GM12878 (cell line): ENCODE measurements around the gene SOCS4. TPM values are rescaled to one million over a fixed set of nuclear protein-coding genes. Genes with fewer than 3 reads are reported as not detected.

ENCODE experiments used
- ATF7 ChIP-seq: fragments of 450-650 bp; IDR thresholded peaks from 2 replicates; pipeline ENCODE4 v1.6.1; 2016; ENCODE audit warnings: low read depth, mild to moderate bottlenecking
- CBX5 ChIP-seq: sonication (generic); IDR thresholded peaks from 2 replicates; pipeline ENCODE4 v1.6.1; 2016; ENCODE audit warnings: low read depth, moderate library complexity, mild to moderate bottlenecking, inconsistent platforms
- CEBPB ChIP-seq, 2 experiments: fragments of 150-350 bp in 1 of 2; IDR thresholded peaks; 2 replicates each; pipeline ENCODE4 v1.6.1; 2012 to 2014; ENCODE audit warnings: low read depth in 2 of 2, low read length in 2 of 2, borderline replicate concordance in 1 of 2, inconsistent platforms in 1 of 2
- DPF2 ChIP-seq: fragments of 450-650 bp; IDR thresholded peaks from 2 replicates; pipeline ENCODE4 v1.6.1; 2017; ENCODE audit warnings: mild to moderate bottlenecking
- EZH2 ChIP-seq: IDR thresholded peaks from 2 replicates; pipeline ENCODE4 v1.6.1; 2012; ENCODE audit warnings: low read depth, mild to moderate bottlenecking, control low read depth, inconsistent platforms, low read length, borderline replicate concordance; ENCODE audit not compliant: control insufficient read depth
- HDGF ChIP-seq: fragments of 450-650 bp; IDR thresholded peaks from 2 replicates; pipeline ENCODE4 v1.6.1; 2016; ENCODE audit warnings: antibody characterized with exemption
- IRF3 ChIP-seq: fragments of 450-650 bp; IDR thresholded peaks from 2 replicates; pipeline ENCODE4 v1.6.1; 2014; ENCODE audit warnings: mild to moderate bottlenecking
- JUNB ChIP-seq: IDR thresholded peaks from 2 replicates; pipeline ENCODE4 v1.6.1; 2016; ENCODE audit warnings: antibody characterized with exemption, mild to moderate bottlenecking
- LARP7 ChIP-seq: fragments of 450-650 bp; IDR thresholded peaks from 2 replicates; pipeline ENCODE4 v1.6.1; 2017; ENCODE audit warnings: mild to moderate bottlenecking
- MEF2B ChIP-seq: fragments of 450-650 bp; IDR thresholded peaks from 2 replicates; pipeline ENCODE4 v1.6.1; 2018; ENCODE audit warnings: mild to moderate bottlenecking, moderate library complexity; ENCODE audit not compliant: partially characterized antibody, poor library complexity, severe bottlenecking
- NFYB ChIP-seq: IDR thresholded peaks from 2 replicates; pipeline ENCODE4 v1.6.1; 2011; ENCODE audit warnings: low read depth, mild to moderate bottlenecking, low read length, improper control_type of control experiment, moderate library complexity; ENCODE audit not compliant: insufficient read depth
- PML ChIP-seq: IDR thresholded peaks from 2 replicates; pipeline ENCODE4 v1.6.1; 2012; ENCODE audit warnings: low read length, inconsistent platforms
- POLR2AphosphoS2 ChIP-seq: IDR thresholded peaks from 2 replicates; pipeline ENCODE4 v1.6.1; 2011; ENCODE audit warnings: low read depth, mild to moderate bottlenecking, low read length, improper control_type of control experiment, moderate library complexity
- RB1 ChIP-seq: fragments of 450-650 bp; formaldehyde crosslinking; IDR thresholded peaks from 2 replicates; pipeline ENCODE4 v1.6.1; 2017; ENCODE audit warnings: mild to moderate bottlenecking, borderline replicate concordance
- SIX5 ChIP-seq: IDR thresholded peaks from 2 replicates; pipeline ENCODE4 v1.6.1; 2011; ENCODE audit warnings: mild to moderate bottlenecking, low read depth, low read length, moderate library complexity; ENCODE audit not compliant: severe bottlenecking
- SUZ12 ChIP-seq: fragments of 200-600 bp; sonication (generic); IDR thresholded peaks from one replicate; pipeline ENCODE4 v1.6.1; 2018; ENCODE audit warnings: antibody characterized with exemption, mild to moderate bottlenecking; ENCODE audit not compliant: unreplicated experiment
- TCF3 ChIP-seq: IDR thresholded peaks from 2 replicates; pipeline ENCODE4 v1.6.1; 2012; ENCODE audit warnings: low read depth, mild to moderate bottlenecking, low read length, borderline replicate concordance; ENCODE audit not compliant: insufficient read depth
- ZNF274 ChIP-seq: IDR thresholded peaks from one replicate; pipeline ENCODE4 v1.8.0; 2011; ENCODE audit not compliant: insufficient read length, insufficient read depth
- ZNF592 ChIP-seq: fragments of 450-650 bp; IDR thresholded peaks from 2 replicates; pipeline ENCODE4 v1.6.1; 2017; ENCODE audit warnings: mild to moderate bottlenecking, moderate library complexity
- polyA plus RNA-seq, 11 experiments: library from polyadenylated mRNA; depleted of rRNA in 4 of 11; unstranded in 6 of 11; stranded (reverse) in 5 of 11; fragments of >200 nt; fragmentation: Nextera tagmentation in 4 of 11; fragmentation: Illumina TruSeq in 1 of 11; extraction: Ambion mirVana in 4 of 11; extraction: Trizol in 1 of 11; gene quantifications; 1 replicate in 1 of 11; 2 replicates in 10 of 11; pipeline versions ENCODE4 v1.2.1 to v1.2.3, GENCODE V29; 2011 to 2016; ENCODE audit warnings: inconsistent platforms in 2 of 11, missing spikeins in 2 of 11, low read depth in 1 of 11
- total RNA-seq, 4 experiments: library from RNA; depleted of rRNA in 3 of 4; stranded (reverse); fragments of >200 nt in 3 of 4; fragmentation: Illumina TruSeq in 1 of 4; extraction: Trizol in 1 of 4; gene quantifications; 2 replicates each; pipeline versions ENCODE4 v1.2.1 to v1.2.3, GENCODE V29; 2013 to 2021
- TF ChIP-seq, protein P1 (sequence below): fragments of 150-350 bp; IDR thresholded peaks from 2 replicates; pipeline ENCODE4 v1.6.1; 2014; ENCODE audit warnings: mild to moderate bottlenecking, low read depth, low read length
- TF ChIP-seq, protein P2 (sequence below): IDR thresholded peaks from 2 replicates; pipeline ENCODE4 v1.6.1; 2011; ENCODE audit warnings: low read depth, mild to moderate bottlenecking, low read length, moderate library complexity, borderline replicate concordance; ENCODE audit errors: extremely low read depth
- TF ChIP-seq, protein P3 (sequence below): fragments of 450-650 bp; IDR thresholded peaks from 2 replicates; pipeline ENCODE4 v1.6.1; 2018; ENCODE audit warnings: borderline replicate concordance, mild to moderate bottlenecking; ENCODE audit not compliant: partially characterized antibody

SOCS4 gene
- total and polyA plus RNA-seq, 10 of the 15 experiments (the other 5 are each of a cell fraction or from before 2014, with no cell fraction given), result 5.7 to 31.5 (median 20.8) TPM

DNA sequence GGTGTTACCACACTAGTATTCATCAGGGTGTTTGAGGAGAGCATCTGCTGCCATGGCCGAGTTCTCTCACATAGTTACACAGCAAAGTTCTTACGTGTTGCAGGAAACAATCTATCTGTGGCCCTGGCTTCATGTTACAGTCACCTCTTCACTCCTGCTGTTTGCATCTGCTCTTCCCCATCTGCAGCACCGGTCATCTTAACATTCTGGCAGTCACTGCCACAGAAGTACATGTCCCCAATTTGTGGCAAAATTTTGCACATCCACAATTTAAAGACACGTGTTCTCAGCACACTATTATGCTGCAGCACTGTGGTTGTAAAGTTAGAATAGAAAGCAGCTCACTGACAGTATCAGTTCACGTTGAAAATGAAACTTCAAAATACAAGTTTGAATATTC, 47.6 kb downstream of the SOCS4 start (continued):
- 0 out of 2 replicates have a peak, but pooled peaks have one; percentile 20 for TF ChIP-seq HDGF
- no peak for TF ChIP-seq JUNB
- TF ChIP-seq CBX5, result 0 out of 2 replicates have a peak, but pooled peaks have one; percentile 24
- TF ChIP-seq, protein P1, sequence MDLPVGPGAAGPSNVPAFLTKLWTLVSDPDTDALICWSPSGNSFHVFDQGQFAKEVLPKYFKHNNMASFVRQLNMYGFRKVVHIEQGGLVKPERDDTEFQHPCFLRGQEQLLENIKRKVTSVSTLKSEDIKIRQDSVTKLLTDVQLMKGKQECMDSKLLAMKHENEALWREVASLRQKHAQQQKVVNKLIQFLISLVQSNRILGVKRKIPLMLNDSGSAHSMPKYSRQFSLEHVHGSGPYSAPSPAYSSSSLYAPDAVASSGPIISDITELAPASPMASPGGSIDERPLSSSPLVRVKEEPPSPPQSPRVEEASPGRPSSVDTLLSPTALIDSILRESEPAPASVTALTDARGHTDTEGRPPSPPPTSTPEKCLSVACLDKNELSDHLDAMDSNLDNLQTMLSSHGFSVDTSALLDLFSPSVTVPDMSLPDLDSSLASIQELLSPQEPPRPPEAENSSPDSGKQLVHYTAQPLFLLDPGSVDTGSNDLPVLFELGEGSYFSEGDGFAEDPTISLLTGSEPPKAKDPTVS, result no peak
- no peak for TF ChIP-seq EZH2
- TF ChIP-seq IRF3, result no peak
- TF ChIP-seq SUZ12, result no peak
- TF ChIP-seq MEF2B, result peak; percentile 47
- TF ChIP-seq ZNF592, result 0 out of 2 replicates have a peak, but pooled peaks have one; percentile 45
- peak; percentile 55 for TF ChIP-seq ATF7
- no peak for TF ChIP-seq ZNF274
- peak; percentile 75 for TF ChIP-seq DPF2
- TF ChIP-seq, protein P2, sequence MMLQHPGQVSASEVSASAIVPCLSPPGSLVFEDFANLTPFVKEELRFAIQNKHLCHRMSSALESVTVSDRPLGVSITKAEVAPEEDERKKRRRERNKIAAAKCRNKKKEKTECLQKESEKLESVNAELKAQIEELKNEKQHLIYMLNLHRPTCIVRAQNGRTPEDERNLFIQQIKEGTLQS, result no peak
- no peak for TF ChIP-seq NFYB
- no peak for TF ChIP-seq TCF3
- TF ChIP-seq, protein P3, sequence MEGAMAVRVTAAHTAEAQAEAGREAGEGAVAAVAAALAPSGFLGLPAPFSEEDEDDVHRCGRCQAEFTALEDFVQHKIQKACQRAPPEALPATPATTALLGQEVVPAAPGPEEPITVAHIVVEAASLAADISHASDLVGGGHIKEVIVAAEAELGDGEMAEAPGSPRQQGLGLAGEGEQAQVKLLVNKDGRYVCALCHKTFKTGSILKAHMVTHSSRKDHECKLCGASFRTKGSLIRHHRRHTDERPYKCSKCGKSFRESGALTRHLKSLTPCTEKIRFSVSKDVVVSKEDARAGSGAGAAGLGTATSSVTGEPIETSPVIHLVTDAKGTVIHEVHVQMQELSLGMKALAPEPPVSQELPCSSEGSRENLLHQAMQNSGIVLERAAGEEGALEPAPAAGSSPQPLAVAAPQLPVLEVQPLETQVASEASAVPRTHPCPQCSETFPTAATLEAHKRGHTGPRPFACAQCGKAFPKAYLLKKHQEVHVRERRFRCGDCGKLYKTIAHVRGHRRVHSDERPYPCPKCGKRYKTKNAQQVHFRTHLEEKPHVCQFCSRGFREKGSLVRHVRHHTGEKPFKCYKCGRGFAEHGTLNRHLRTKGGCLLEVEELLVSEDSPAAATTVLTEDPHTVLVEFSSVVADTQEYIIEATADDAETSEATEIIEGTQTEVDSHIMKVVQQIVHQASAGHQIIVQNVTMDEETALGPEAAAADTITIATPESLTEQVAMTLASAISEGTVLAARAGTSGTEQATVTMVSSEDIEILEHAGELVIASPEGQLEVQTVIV, result no peak
- TF ChIP-seq LARP7, result no peak
- 0 out of 2 replicates have a peak, but pooled peaks have one; percentile 30 for TF ChIP-seq PML
- no peak for TF ChIP-seq SIX5
- TF ChIP-seq RB1, result no peak
- TF ChIP-seq POLR2AphosphoS2, result no peak
- TF ChIP-seq CEBPB (IDR thresholded peaks at IDR 0.05; ENCODE audit: borderline replicate concordance in 1 of 2, low read depth in 2 of 2, low read length in 2 of 2), result no peak
